Breast epithelium (tissue), 3 donors: ENCODE measurements around the gene CFAP45.

ENCODE experiments used
- POLR2A ChIP-seq: fragments of 450-650 bp; IDR thresholded peaks from one replicate; pipeline ENCODE4 v1.6.1; 2016; ENCODE audit warnings: antibody characterized with exemption, mild to moderate bottlenecking, moderate library complexity
- POLR2AphosphoS5 ChIP-seq, 3 donors: sonication (generic); formaldehyde crosslinking; IDR thresholded peaks; one replicate each; pipeline ENCODE4 v1.6.1; 2017; ENCODE audit warnings: antibody characterized with exemption in 3 of 3
- TF ChIP-seq, protein P1 (sequence below), 3 donors: fragments of 450-650 bp; IDR thresholded peaks; one replicate each; pipeline ENCODE4 v1.5.1; 2016 to 2017; ENCODE audit warnings: antibody characterized with exemption in 3 of 3, mild to moderate bottlenecking in 3 of 3, moderate library complexity in 3 of 3

DNA sequence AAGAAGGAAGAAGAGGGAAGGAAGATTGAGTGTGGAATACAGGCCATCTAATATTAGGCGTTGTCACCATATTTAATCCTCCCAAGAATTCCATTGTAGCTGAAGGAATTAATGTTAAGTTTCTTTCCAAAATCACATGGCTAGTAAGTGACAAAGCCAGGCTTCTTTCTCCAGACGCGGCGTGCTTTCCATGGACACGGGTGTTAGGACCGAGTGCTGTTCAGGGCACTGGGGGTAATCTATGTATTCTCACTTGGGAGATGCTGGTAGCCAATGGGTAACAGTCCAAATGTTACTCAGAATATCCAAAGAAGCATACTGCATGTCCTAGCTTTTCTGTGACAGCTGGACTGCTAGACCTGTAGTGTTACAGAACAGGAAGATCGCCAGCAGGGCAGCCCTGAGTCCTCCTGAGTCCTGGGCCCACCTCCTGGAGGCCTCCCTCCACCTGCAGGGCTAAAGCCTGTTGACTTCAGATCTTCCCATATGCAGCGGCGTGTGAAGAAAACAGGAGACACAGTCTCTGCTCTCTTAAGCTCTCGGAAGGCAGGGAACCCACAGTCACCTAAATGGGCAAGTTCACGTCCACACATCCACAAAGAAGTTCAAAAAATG, 40.1 kb upstream of the CFAP45 start:
- TF ChIP-seq, protein P1, sequence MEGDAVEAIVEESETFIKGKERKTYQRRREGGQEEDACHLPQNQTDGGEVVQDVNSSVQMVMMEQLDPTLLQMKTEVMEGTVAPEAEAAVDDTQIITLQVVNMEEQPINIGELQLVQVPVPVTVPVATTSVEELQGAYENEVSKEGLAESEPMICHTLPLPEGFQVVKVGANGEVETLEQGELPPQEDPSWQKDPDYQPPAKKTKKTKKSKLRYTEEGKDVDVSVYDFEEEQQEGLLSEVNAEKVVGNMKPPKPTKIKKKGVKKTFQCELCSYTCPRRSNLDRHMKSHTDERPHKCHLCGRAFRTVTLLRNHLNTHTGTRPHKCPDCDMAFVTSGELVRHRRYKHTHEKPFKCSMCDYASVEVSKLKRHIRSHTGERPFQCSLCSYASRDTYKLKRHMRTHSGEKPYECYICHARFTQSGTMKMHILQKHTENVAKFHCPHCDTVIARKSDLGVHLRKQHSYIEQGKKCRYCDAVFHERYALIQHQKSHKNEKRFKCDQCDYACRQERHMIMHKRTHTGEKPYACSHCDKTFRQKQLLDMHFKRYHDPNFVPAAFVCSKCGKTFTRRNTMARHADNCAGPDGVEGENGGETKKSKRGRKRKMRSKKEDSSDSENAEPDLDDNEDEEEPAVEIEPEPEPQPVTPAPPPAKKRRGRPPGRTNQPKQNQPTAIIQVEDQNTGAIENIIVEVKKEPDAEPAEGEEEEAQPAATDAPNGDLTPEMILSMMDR (IDR thresholded peaks at IDR 0.05), result no peak
- TF ChIP-seq POLR2A (no peak), POLR2AphosphoS5 (IDR thresholded peaks at IDR 0.05) (no peak)
